HUDEP-2 (cell line): ENCODE results near the gene NTRK1.

ENCODE experiments used
- DNase-seq, 76 experiments: peaks; one replicate each; lab custom pipeline; 2025; ENCODE audit not compliant: unreplicated experiment in 76 of 76; lab: John Stamatoyannopoulos, UW

NTRK1 gene

GRCh38 chr1:156836892-156837291, 23.8 kb upstream of the NTRK1 start:
- no peak for DNase-seq

GRCh38 chr1:156838972-156839371, 21.7 kb upstream of the NTRK1 start:
- peak in 25 of 76 experiments; percentile 4 to 46 (median 25) for DNase-seq

GRCh38 chr1:156839426-156840109, 21.1 kb upstream of the NTRK1 start:
- no peak for DNase-seq

- no peak for DNase-seq
Observed at GRCh38 chr1:156840186-156840897, 20.3 kb upstream of the NTRK1 start.

GRCh38 chr1:156840898-156841279, 19.8 kb upstream of the NTRK1 start:
- DNase-seq = no peak

- DNase-seq = no peak
Observed at GRCh38 chr1:156841295-156841855, 19.3 kb upstream of the NTRK1 start.

GRCh38 chr1:156842618-156843300, 17.9 kb upstream of the NTRK1 start:
- DNase-seq = no peak

- no peak for DNase-seq
Observed at GRCh38 chr1:156844102-156844501, 16.6 kb upstream of the NTRK1 start.

- no peak for DNase-seq
Observed at GRCh38 chr1:156844638-156845037, 16.0 kb upstream of the NTRK1 start.

- DNase-seq = no peak
Observed at GRCh38 chr1:156845055-156845952, 15.4 kb upstream of the NTRK1 start.

GRCh38 chr1:156845953-156846545, 14.6 kb upstream of the NTRK1 start:
- DNase-seq = no peak

GRCh38 chr1:156846643-156847042, 14.0 kb upstream of the NTRK1 start:
- DNase-seq = no peak

- no peak for DNase-seq
Observed at GRCh38 chr1:156847591-156848460, 12.8 kb upstream of the NTRK1 start.

- no peak for DNase-seq
Observed at GRCh38 chr1:156848461-156849150, 12.1 kb upstream of the NTRK1 start.

- no peak for DNase-seq
Observed at GRCh38 chr1:156849151-156849496, 11.5 kb upstream of the NTRK1 start.

- no peak for DNase-seq
Observed at GRCh38 chr1:156851779-156852417, 8.8 kb upstream of the NTRK1 start.

- peak in 67 of 76 experiments; percentile 13 to 74 (median 51) for DNase-seq
Observed at GRCh38 chr1:156852418-156852874, 8.2 kb upstream of the NTRK1 start.

GRCh38 chr1:156853761-156854160, 6.9 kb upstream of the NTRK1 start:
- no peak for DNase-seq
